Fibroblast of skin of left biceps (primary cell): ENCODE results near the gene TMEM181.

Source experiments
- DNase-seq, 2 experiments: peaks; one replicate each; pipeline ENCODE4 v3.0.0-alpha.2; 2013; ENCODE audit warnings: low read depth in 2 of 2

TMEM181 gene

DNA sequence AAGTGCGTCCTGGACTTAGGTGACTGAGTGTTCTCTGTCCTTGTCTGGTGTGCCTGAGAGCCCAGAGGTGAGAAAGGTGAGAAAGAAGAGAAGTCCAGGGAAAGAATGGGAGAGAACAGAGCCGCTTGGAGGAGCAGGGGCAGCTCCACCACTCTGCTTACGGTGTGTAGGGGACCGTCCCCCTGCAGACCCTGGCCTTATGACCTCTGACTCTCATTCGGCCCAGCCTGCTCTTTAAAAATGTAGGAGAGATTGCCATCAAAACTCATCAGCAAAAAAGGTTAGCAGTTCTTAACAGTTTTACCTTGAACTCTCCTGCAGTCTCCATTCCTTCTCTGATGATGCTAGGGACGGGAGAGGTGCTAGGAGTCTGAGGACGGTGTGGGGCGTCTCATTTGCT lies 2.0 kb downstream of the TMEM181 start:
- no peak for DNase-seq

GRCh38 chr6:158564243-158565121 lies 4.6 kb downstream of the TMEM181 start:
- DNase-seq: no peak

- no peak for DNase-seq
These were observed 5.2 kb downstream of the TMEM181 start for GRCh38 chr6:158565122-158565429.

DNA sequence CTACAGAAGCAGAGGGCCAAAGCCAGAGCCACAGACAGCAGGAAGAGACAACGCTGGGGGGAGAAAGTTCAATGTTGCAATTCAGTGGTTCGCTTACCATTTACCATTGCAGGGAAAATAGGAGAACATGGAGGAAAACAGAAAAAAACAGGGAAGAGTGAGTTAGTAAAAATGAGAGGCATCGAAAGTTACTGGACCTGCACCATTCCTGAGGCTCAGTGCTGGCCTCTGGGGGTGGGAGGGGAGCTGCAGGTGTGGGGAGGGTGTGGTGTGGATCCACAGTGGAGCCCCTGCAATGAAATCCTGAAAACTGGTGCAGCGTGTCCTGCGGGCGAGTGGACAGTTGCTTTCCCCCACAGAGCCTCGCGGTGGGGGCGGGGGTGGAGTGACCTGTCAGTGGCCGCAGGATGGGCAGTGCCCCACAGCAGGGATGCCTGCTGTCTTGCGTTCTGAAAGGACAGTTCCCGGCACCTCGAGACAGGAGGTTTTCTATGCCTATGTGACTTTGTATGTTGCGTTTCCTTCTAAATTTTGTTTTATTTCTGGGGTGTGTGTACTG lies 5.7 kb downstream of the TMEM181 start:
- DNase-seq: no peak

- DNase-seq: no peak
These were observed 6.4 kb downstream of the TMEM181 start for GRCh38 chr6:158566207-158566818.

- DNase-seq: no peak
These were observed 7.3 kb downstream of the TMEM181 start for GRCh38 chr6:158567152-158567551.

- no peak for DNase-seq
These were observed 8.0 kb downstream of the TMEM181 start for GRCh38 chr6:158567871-158568401.

- no peak for DNase-seq
These were observed 8.7 kb downstream of the TMEM181 start for GRCh38 chr6:158568549-158568948.

DNA sequence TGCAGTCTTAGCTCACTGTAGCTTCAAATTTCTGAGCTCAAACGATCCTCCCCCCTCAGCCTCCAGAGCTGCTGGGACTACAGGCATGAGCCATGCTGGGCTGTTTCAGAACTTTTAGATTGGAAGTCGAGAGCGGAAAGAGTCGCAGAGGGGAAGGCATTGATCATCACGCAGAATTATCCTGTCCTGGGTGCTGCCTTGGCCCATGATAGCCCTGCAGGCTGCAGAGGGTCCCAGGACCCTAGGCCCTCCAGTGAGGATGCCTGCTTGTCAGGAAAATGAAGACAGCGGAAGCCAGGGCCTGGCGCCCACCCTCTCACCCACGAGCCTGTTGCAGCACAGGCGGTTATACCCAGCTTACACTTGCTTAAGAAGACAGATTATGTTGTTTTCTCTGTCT lies 9.1 kb downstream of the TMEM181 start:
- no peak for DNase-seq

- DNase-seq: no peak
These were observed 10.7 kb downstream of the TMEM181 start for GRCh38 chr6:158570681-158570962.

DNA sequence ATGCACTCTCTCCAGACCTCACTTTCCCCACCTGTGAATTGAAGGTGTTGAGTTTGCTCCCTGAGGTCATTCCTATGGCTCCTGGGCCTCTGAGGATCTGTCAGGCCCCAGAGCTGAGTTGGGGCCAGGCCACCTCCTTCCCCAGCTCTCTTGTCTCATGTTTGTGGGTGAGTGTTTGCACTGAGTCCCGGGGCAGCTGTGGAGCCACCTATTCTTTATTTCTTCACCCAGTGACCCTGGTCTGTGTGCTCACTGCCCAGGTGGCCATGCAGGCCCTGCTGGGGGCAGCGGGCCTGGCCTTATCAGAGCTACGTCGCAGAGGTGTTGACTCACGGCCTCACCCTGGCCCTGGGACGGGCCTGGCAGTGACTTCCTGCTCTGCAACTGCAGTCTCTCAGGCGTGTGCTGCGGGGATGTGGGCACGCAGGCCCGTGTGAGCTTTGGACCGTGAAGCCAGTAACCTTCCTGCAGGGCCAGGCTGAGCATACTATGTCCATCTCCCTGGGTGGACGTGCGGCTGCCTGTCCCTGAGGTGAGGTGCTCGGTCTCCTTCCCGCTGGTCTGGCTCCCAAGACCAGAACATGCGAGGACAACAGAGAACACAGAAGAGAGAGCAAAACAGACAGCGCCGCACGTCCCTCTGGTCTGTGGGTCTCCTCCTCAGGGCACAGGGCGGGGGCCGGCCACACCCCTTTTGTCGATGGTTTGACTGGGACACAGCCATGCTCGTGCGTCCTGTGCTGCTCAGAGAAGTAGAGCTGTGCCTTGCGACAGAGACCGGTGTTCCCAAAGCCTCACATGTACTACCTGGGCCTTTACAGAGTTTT lies 12.1 kb downstream of the TMEM181 start:
- DNase-seq: no peak

GRCh38 chr6:158572653-158573541 lies 13.0 kb downstream of the TMEM181 start:
- DNase-seq: no peak

- no peak for DNase-seq
These were observed 13.6 kb downstream of the TMEM181 start for GRCh38 chr6:158573542-158573931.

- DNase-seq: no peak
These were observed 14.9 kb downstream of the TMEM181 start for GRCh38 chr6:158574800-158575199.

GRCh38 chr6:158575550-158575949 lies 15.7 kb downstream of the TMEM181 start:
- DNase-seq: no peak

- DNase-seq: no peak
These were observed 24.4 kb downstream of the TMEM181 start for GRCh38 chr6:158584236-158584651.

DNA sequence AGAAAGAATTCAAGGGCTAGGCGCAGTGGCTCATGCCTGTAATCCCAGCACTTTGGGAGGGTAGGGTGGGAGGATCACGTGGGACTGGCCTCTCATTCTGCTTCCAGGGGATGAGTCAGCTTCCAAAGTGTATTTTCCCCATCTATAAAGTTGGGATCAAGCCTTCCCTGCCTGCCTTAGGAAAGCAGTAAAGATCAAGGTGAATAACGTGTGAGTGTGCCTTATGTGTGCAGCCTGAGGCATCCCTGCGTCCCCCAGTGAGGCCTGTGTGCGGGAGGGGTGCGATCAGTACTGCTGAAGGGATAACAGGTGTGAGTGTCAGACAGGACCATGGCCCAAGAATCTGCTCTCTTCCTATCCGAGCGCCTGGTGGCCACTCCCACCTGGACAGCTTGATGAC lies 26.8 kb downstream of the TMEM181 start:
- DNase-seq: no peak

GRCh38 chr6:158589366-158589765 lies 29.5 kb downstream of the TMEM181 start:
- no peak for DNase-seq

DNA sequence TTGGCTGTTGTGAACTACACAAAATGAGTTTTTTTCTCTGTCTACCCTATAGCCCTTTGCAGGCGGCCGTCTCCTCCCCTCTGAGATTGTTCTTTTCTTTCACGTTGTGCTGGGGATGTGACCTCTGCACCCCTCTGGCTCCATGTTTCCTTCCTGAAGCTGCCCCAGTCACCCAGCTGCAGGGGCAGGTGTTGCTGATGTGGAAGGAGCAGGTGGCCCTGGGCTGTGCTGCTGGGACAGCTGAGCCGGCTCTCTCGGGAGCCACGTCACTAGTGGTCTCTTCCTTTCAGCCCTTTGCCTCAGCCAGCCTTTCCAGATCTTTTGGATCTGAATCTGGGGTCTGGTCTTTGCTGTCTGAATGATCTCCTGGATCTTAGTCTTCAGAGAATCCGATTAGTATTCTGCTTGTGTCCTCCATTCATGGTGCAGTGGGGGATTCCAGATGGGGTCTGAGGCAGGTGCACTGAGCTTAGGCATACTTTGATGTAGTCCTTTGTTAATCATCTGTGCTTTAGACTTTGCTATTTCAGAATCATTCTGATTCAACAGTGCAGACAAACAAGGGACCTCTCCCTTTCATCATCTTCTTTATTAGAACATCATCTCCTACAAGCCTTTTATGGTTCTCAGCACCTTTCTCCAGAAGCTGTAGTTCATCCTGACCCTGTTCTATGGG lies 31.4 kb downstream of the TMEM181 start:
- DNase-seq: no peak

GRCh38 chr6:158591810-158592209 lies 31.9 kb downstream of the TMEM181 start:
- DNase-seq: no peak

DNA sequence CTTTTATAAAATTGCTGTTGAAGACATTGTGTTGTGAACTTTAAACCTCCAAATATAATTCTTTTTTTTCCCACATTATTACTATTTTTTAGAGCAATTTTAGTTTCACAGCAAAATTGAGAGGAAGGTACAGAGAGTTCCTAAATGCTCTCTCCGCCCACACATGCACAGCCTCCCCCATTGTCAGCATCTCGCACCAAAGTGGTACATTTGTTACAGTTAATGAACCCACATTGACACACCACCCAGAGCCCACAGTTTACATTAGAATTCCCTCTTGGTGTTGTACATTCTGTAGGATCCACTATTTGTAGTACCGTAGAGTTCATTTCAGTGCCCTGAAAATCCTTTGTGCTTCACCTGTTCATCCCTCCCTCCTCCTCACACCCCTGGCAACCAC lies 33.8 kb downstream of the TMEM181 start:
- DNase-seq: no peak
